Lung (tissue), 12 donors: Measurements from ENCODE around the gene TMEM238. TPM values are rescaled to one million over a fixed set of nuclear protein-coding genes. Genes with fewer than 3 reads are reported as not detected.

Experiments used
- ATAC-seq: fragments of 200-7000 bp; cut with Tn5 transposase; one replicate; pipeline ENCODE4 v1.9.1; 2020; ENCODE audit warnings: moderate number of reproducible peaks; ENCODE audit not compliant: insufficient read depth, low FRiP score
- DNase-seq, 3 donors: peaks; one replicate each; pipeline ENCODE4 v3.0.0-alpha.2; 2013 to 2017
- H3K27ac ChIP-seq, 2 donors: one replicate each; pipeline ENCODE4 v1.5.1; 2013; ENCODE audit warnings: mild to moderate bottlenecking in 2 of 2, moderate library complexity in 2 of 2, control low read depth in 1 of 2, inconsistent platforms in 1 of 2, low read depth in 1 of 2, low read length in 1 of 2
- H3K27me3 ChIP-seq, 3 donors: one replicate each; pipeline ENCODE4 v1.5.1; 2013; ENCODE audit warnings: low read length in 2 of 3; ENCODE audit not compliant: control insufficient read depth in 3 of 3, insufficient read depth in 3 of 3
- H3K36me3 ChIP-seq, 4 donors: one replicate each; pipeline ENCODE4 v1.5.1; 2013; ENCODE audit warnings: low read length in 4 of 4, mild to moderate bottlenecking in 1 of 4, moderate library complexity in 1 of 4; ENCODE audit not compliant: control insufficient read depth in 4 of 4, insufficient read depth in 4 of 4
- H3K4me1 ChIP-seq, 5 donors: one replicate each; pipeline ENCODE4 v1.5.1; 2013; ENCODE audit warnings: low read length in 5 of 5, mild to moderate bottlenecking in 2 of 5, moderate library complexity in 1 of 5; ENCODE audit not compliant: control insufficient read depth in 5 of 5, insufficient read depth in 5 of 5
- H3K4me3 ChIP-seq: one replicate; pipeline ENCODE4 v1.5.1; 2013; ENCODE audit warnings: mild to moderate bottlenecking, control low read depth, moderate library complexity
- H3K9ac ChIP-seq, 2 donors: one replicate each; pipeline ENCODE4 v1.5.1; 2013; ENCODE audit warnings: low read length in 2 of 2, control low read depth in 1 of 2; ENCODE audit not compliant: insufficient read depth in 1 of 2
- H3K9me3 ChIP-seq, 4 donors: one replicate each; pipeline ENCODE4 v1.5.1; 2013; ENCODE audit warnings: low read length in 3 of 4, mild to moderate bottlenecking in 1 of 4, moderate library complexity in 1 of 4; ENCODE audit not compliant: control insufficient read depth in 4 of 4, insufficient read depth in 3 of 4
- WGBS, 2 donors: extraction: QIAGEN DNeasy Blood & Tissue Kit; methylation state at CpG; one replicate each; pipeline ENCODE4 v1.1.7; 2013; 5-methylcytosine and 5-hydroxymethylcytosine counted together
- polyA plus RNA-seq, 2 donors: library from polyadenylated mRNA; stranded (reverse); fragments of 200-250 nt; gene quantifications; one replicate each; pipeline ENCODE4 v1.2.1, GENCODE V29; 2013
- total RNA-seq, 2 donors: library from RNA; depleted of rRNA in 1 of 2; stranded (reverse); fragments of >200 nt in 1 of 2; gene quantifications; one replicate each; pipeline ENCODE4 v1.2.1, GENCODE V29; 2014 to 2021
- TF ChIP-seq, protein P1 (sequence below): IDR thresholded peaks from 2 replicates; pipeline ENCODE4 v1.5.1; 2012; ENCODE audit warnings: mild to moderate bottlenecking; ENCODE audit errors: control extremely low read depth, extremely low read depth
- donor health status: control.
- donor health status: control.
- donor health status: Bipolar disorder and iron deficiency.
- donor health status: healthy.
- donor health status: DM: yes; HTN: yes; CAD: no.

The TMEM238 gene
- total and polyA plus RNA-seq, 4 donors = 0.43 to 31.0 (median 0.82) TPM

DNA sequence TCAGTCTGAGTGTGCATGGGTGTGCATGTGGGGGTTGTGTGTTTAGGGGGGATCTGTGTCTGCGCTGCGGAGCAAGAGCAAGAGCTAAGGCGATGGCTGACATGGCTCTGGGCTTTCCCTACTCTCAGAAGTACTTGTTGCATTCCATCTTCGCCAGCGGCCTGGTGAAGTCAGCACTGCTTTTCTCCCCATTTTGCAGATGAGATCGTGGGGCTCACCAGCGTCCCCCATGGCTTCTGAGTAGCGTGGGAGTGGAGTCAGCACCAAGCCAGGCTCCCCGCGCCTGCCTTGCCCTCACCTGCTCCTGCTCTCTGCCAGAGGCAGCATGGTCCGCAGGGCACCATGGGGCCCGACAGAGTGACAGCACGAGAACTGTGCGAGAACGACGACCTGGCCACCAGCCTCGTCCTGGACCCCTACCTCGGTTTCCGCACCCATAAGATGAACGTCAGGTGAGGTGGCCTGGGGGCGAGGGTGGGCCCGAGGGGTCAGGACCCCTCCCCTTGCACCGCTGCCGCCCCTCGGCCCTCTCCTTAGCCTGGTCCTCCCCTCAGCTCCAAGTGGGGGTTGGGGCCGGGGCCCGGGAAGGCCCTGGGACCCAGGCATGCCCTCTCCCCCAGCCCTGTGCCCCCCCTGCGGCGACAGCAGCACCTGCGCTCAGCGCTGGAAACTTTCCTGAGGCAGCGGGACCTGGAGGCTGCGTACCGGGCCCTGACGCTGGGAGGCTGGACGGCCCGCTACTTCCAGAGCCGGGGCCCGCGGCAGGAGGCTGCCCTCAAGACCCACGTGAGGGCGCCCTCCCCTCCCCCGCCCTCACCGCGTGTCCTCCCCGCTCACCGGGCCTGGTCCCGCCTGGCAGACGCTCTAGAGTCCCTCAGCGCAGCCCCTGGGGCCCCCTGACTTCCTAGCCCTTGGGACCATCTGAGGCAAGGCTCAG, 42.2 kb downstream of the TMEM238 start:
- Histone ChIP-seq H3K4me1 (peaks cover 6 to 23% (median 9%) of the 10 kb centered on the region in 5 donors), H3K27me3 (no peaks in the 10 kb centered on the region), H3K4me3 (no peak overlapping the region), H3K36me3 (peaks cover 0 to 22% (median 6%) of the 10 kb centered on the region in 4 donors), H3K27ac (no peak overlapping the region), H3K9ac (no peak overlapping the region), H3K9me3 (no peaks in the 10 kb centered on the region)
- TF ChIP-seq, protein P1, sequence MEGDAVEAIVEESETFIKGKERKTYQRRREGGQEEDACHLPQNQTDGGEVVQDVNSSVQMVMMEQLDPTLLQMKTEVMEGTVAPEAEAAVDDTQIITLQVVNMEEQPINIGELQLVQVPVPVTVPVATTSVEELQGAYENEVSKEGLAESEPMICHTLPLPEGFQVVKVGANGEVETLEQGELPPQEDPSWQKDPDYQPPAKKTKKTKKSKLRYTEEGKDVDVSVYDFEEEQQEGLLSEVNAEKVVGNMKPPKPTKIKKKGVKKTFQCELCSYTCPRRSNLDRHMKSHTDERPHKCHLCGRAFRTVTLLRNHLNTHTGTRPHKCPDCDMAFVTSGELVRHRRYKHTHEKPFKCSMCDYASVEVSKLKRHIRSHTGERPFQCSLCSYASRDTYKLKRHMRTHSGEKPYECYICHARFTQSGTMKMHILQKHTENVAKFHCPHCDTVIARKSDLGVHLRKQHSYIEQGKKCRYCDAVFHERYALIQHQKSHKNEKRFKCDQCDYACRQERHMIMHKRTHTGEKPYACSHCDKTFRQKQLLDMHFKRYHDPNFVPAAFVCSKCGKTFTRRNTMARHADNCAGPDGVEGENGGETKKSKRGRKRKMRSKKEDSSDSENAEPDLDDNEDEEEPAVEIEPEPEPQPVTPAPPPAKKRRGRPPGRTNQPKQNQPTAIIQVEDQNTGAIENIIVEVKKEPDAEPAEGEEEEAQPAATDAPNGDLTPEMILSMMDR = no peak
- DNase-seq (no peak), ATAC-seq (no peak)
- 89 to 92% methylated on average over 50 of the region's 50 CpGs for WGBS, 2 donors

DNA sequence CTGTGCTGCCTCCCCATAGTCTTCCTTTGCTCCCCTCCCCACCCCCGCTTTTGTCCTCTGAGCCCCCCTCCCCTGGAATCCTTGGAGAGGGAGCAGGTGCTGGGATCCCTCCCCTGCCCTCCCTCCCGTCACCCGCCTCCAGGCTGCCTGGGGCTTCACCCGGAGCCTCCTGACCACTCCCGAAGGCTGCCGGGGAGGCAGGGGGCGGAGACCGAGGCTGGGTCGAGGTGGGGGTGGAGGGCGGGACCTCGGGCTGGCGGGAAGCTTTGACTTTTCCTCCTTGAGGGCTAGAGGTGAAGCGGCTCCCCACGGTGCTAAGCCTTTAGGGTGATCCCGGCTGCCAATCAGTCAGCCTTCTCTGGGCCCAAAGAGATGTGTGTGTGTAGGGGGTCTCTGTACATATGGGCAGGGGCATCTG, 42.9 kb downstream of the TMEM238 start:
- H3K9me3 ChIP-seq = no peaks in the 10 kb centered on the region
- 1 to 5% methylated on average over 14 to 15 of the region's 15 CpGs for WGBS, 2 donors
- H3K27me3 ChIP-seq = no peaks in the 10 kb centered on the region
- peak; percentile 53 to 79 (median 78) for DNase-seq
- peaks cover 0 to 17% (median 6%) of the 10 kb centered on the region in 4 donors for H3K36me3 ChIP-seq
- no peak overlapping the region for H3K4me3 ChIP-seq
- peaks cover 6 to 23% (median 9%) of the 10 kb centered on the region in 5 donors for H3K4me1 ChIP-seq
- no peak for ATAC-seq
- TF ChIP-seq, protein P1 = no peak
- H3K9ac ChIP-seq = no peak overlapping the region
- H3K27ac ChIP-seq = no peak overlapping the region

DNA sequence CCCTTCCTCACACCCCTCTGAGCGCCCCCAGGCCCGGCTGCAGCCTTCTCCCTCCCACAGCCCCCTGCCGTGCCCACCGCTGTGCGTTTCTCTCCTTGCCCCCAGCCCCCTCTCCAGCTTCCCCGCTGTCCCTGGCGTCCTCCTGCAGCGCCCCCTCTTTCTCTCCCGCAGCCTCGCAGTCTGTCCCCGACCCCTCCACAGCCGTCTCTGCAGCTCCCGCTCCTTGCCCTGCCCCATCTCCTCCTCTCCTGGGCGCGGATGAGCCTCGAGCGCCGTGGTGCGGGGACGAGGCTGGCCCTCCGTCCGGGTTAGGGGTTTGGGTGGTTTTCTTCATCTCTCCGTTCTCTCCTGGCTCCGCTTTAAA, 43.3 kb downstream of the TMEM238 start:
- TF ChIP-seq, protein P1 = no peak
- ATAC-seq (no peak), DNase-seq (peak; percentile 45 to 57 (median 47))
- WGBS, 2 donors = 1 to 4% methylated on average over 23 to 24 of the region's 24 CpGs
- Histone ChIP-seq H3K9me3 (no peaks in the 10 kb centered on the region), H3K4me1 (peaks cover 6 to 23% (median 9%) of the 10 kb centered on the region in 5 donors), H3K27me3 (no peaks in the 10 kb centered on the region), H3K36me3 (peaks cover 0 to 17% (median 6%) of the 10 kb centered on the region in 4 donors), H3K4me3 (peak overlapping the region; percentile 50), H3K9ac (no peak overlapping the region), H3K27ac (no peak overlapping the region)
